Measurements from ENCODE around the gene OR10G4. TPM values are rescaled to one million over a fixed set of nuclear protein-coding genes. Genes with fewer than 3 reads are reported as not detected.
A peak's percentile ranks its signal among the peaks of the same experiment; 100 is the strongest.

Gene OR10G4
- total and polyA plus RNA-seq, 2 of the 13 experiments (the other 11 are each of a cell fraction or from before 2014, with no cell fraction given): not detected

GRCh38 chr11:124039557-124039956 lies 26.8 kb downstream of the OR10G4 start (continued):
- TF ChIP-seq NR1H2 (CRISPR knock-in tag; IDR thresholded peaks at IDR 0.05; ENCODE audit: borderline replicate concordance, low read depth) (no peak), ZNF775 (CRISPR knock-in tag; IDR thresholded peaks at IDR 0.05; ENCODE audit: borderline replicate concordance) (no peak)

GRCh38 chr11:124041254-124041653 lies 28.5 kb downstream of the OR10G4 start, which contains the start of gene OR10G7:
Gene OR10G7 (minus strand): TSS chr11:124041325. CDS start chr11:124039001, 2,324 bp downstream.
- Histone ChIP-seq H4K20me1 (ENCODE audit: insufficient read depth, low read length) (no peaks in the 10 kb centered on the region), H3K4me1 (ENCODE audit: insufficient read depth, low read length) (no peaks in the 10 kb centered on the region), H3K79me2 (ENCODE audit: insufficient read depth, low read length) (no peaks in the 10 kb centered on the region), H3K27me3 (ENCODE audit: control insufficient read depth in 1 of 2, insufficient read depth in 2 of 2, low read length in 2 of 2) (no peaks in the 10 kb centered on the region), H3K4me2 (ENCODE audit: low read depth, low read length) (no peak within 1 kb of the TSS), H3K9ac (ENCODE audit: insufficient read depth, low read depth, low read length) (no peak within 1 kb of the TSS), H2AFZ (ENCODE audit: low read length) (no peak within 1 kb of the TSS), H3K4me3 (replicated peaks in 1 of 3; ENCODE audit: insufficient read depth in 1 of 3, low read depth in 2 of 3, low read length in 3 of 3) (no peak within 1 kb of the TSS), H3K36me3 (replicated peaks in 1 of 2; ENCODE audit: control insufficient read depth in 1 of 2, insufficient read depth in 2 of 2, low read length in 2 of 2) (no peaks in the 10 kb centered on the region), H3K27ac (ENCODE audit: extremely low read length, insufficient read depth, low read length) (no peak within 1 kb of the TSS), H3K9me3 (ENCODE audit: low read length) (no peaks in the 10 kb centered on the region)
- 5% methylated on average over 1 of the region's 1 CpG for WGBS (ENCODE audit: low lambda C conversion rate)
- peak; percentile 68; the same call in 1 of the 2 replicates for TF ChIP-seq ZNF263 (CRISPR knock-in tag; IDR thresholded peaks at IDR 0.05)
- TF ChIP-seq BRD4 (CRISPR knock-in tag; IDR thresholded peaks at IDR 0.05): no peak
- CTCF ChIA-PET (ENCODE audit: low intra/inter-chr PET ratio, low total read pairs): no interaction called here
- ATAC-seq: no peak
- intact Hi-C loops (cut with micrococcal nuclease; ENCODE audit: unreplicated experiment): no loop called here
- no peak for FAIRE-seq
- POLR2A ChIA-PET: no interaction called here
- in situ Hi-C loops (cut with HindIII; ENCODE audit: extremely low pct_ligation_motif_present, low pct_unique_long_range_greater_than_20kb): no loop called here
- no TSS peak for BruUV-seq (replicated peaks)
- no peak for DNase-seq (ENCODE audit: low spot score)

GRCh38 chr11:124043420-124043819 lies 30.6 kb downstream of the OR10G4 start:
- intact Hi-C loops (cut with micrococcal nuclease; ENCODE audit: unreplicated experiment) (no loop called here), in situ Hi-C loops (cut with HindIII; ENCODE audit: extremely low pct_ligation_motif_present, low pct_unique_long_range_greater_than_20kb) (no loop called here)
- no peak overlapping the region for H3K4me2 ChIP-seq (ENCODE audit: low read depth, low read length)
- no peaks in the 10 kb centered on the region for H3K36me3 ChIP-seq (replicated peaks in 1 of 2; ENCODE audit: control insufficient read depth in 1 of 2, insufficient read depth in 2 of 2, low read length in 2 of 2)
- ATAC-seq (no peak), FAIRE-seq (no peak), DNase-seq (ENCODE audit: low spot score) (no peak)
- H4K20me1 ChIP-seq (ENCODE audit: insufficient read depth, low read length): no peaks in the 10 kb centered on the region
- POLR2A ChIA-PET: no interaction called here
- H3K9ac ChIP-seq (ENCODE audit: insufficient read depth, low read depth, low read length): no peak overlapping the region
- no peaks in the 10 kb centered on the region for H3K79me2 ChIP-seq (ENCODE audit: insufficient read depth, low read length)
- H3K4me3 ChIP-seq (replicated peaks in 1 of 3; ENCODE audit: insufficient read depth in 1 of 3, low read depth in 2 of 3, low read length in 3 of 3): no peak overlapping the region
- H3K27me3 ChIP-seq (ENCODE audit: control insufficient read depth in 1 of 2, insufficient read depth in 2 of 2, low read length in 2 of 2): no peaks in the 10 kb centered on the region
- no peak overlapping the region for H2AFZ ChIP-seq (ENCODE audit: low read length)
- no TSS peak for BruUV-seq (replicated peaks)
- no peaks in the 10 kb centered on the region for H3K4me1 ChIP-seq (ENCODE audit: insufficient read depth, low read length)
- CTCF ChIA-PET (ENCODE audit: low intra/inter-chr PET ratio, low total read pairs): no interaction called here
- WGBS (ENCODE audit: low lambda C conversion rate): 18% methylated on average over 4 of the region's 4 CpGs
- H3K27ac ChIP-seq (ENCODE audit: extremely low read length, insufficient read depth, low read length): no peak overlapping the region
- no peaks in the 10 kb centered on the region for H3K9me3 ChIP-seq (ENCODE audit: low read length)
- TF ChIP-seq ZNF644 (CRISPR knock-in tag; IDR thresholded peaks at IDR 0.05; ENCODE audit: low read depth): no peak
- TF ChIP-seq ZFP36L1 (CRISPR knock-in tag; IDR thresholded peaks at IDR 0.05): no peak
- no peak for TF ChIP-seq NFAT5 (CRISPR knock-in tag; IDR thresholded peaks at IDR 0.05)
- TF ChIP-seq ATF7 (IDR thresholded peaks at IDR 0.05): peak; percentile 88
- no peak for TF ChIP-seq ATF7 (CRISPR knock-in tag; IDR thresholded peaks at IDR 0.05)
- no peak for TF ChIP-seq ZNF557 (CRISPR knock-in tag; IDR thresholded peaks at IDR 0.05)
- no peak for TF ChIP-seq ZNF256 (CRISPR knock-in tag; conservative IDR thresholded peaks at IDR 0.05)
- no peak for TF ChIP-seq ZFP41 (CRISPR knock-in tag; IDR thresholded peaks at IDR 0.05; ENCODE audit: borderline replicate concordance)
- TF ChIP-seq U2AF1 (optimal IDR thresholded peaks at IDR 0.05; ENCODE audit: low read depth, low read length): no peak
- peak; percentile 84 for TF ChIP-seq CREB1 (IDR thresholded peaks at IDR 0.05)
- TF ChIP-seq CREB1 (CRISPR knock-in tag; IDR thresholded peaks at IDR 0.05): no peak

Measured in HepG2 (cell line).